NB4 (cell line): Measurements from ENCODE around the gene ITGA11.

Source experiments
- MAX ChIP-seq: IDR thresholded peaks from 2 replicates; pipeline ENCODE4 v1.6.1; 2011; ENCODE audit warnings: low read depth, low read length
- MYC ChIP-seq: IDR thresholded peaks from 2 replicates; pipeline ENCODE4 v1.6.1; 2011; ENCODE audit warnings: low read depth, low read length

GRCh38 chr15:68292967-68293366, 139.0 kb downstream of the ITGA11 start:
- no peak for TF ChIP-seq MAX
- no peak for TF ChIP-seq MYC
